Stimulated activated naive CD8-positive, alpha-beta T cell treated with anti-CD3 and anti-CD28 coated beads, Interleukin-15, amount 100 ng/mL, for 72 hours (primary cell): ENCODE results near the gene ATP6V0D1.

ENCODE experiments used
- ATAC-seq: fragments of 150-1000 bp; cut with Tn5 transposase; 2 replicates; pipeline ENCODE4 v1.10.0; 2021; ENCODE audit warnings: mild to moderate bottlenecking, moderate library complexity
- DNase-seq, 2 donors: peaks; one replicate each; pipeline ENCODE4 v3.0.0; 2021 to 2022
- H3K27ac Mint-ChIP-seq, 2 donors: one replicate each; pipeline ENCODE4 v1.8.0; 2022; ENCODE audit warnings: mild to moderate bottlenecking in 2 of 2, mixed read lengths in 2 of 2, moderate library complexity in 2 of 2
- H3K27me3 Mint-ChIP-seq: one replicate; pipeline ENCODE4 v1.8.0; 2022; ENCODE audit warnings: mixed read lengths
- H3K4me1 Mint-ChIP-seq: one replicate; pipeline ENCODE4 v1.8.0; 2022; ENCODE audit warnings: mild to moderate bottlenecking, mixed read lengths
- H3K4me3 Mint-ChIP-seq, 2 donors: one replicate each; pipeline ENCODE4 v1.8.0; 2022; ENCODE audit warnings: mild to moderate bottlenecking in 2 of 2, mixed read lengths in 2 of 2, moderate library complexity in 1 of 2
- H3K9me3 Mint-ChIP-seq, 2 donors: one replicate each; pipeline ENCODE4 v1.8.0; 2022; ENCODE audit warnings: mixed read lengths in 2 of 2

The ATP6V0D1 gene

DNA sequence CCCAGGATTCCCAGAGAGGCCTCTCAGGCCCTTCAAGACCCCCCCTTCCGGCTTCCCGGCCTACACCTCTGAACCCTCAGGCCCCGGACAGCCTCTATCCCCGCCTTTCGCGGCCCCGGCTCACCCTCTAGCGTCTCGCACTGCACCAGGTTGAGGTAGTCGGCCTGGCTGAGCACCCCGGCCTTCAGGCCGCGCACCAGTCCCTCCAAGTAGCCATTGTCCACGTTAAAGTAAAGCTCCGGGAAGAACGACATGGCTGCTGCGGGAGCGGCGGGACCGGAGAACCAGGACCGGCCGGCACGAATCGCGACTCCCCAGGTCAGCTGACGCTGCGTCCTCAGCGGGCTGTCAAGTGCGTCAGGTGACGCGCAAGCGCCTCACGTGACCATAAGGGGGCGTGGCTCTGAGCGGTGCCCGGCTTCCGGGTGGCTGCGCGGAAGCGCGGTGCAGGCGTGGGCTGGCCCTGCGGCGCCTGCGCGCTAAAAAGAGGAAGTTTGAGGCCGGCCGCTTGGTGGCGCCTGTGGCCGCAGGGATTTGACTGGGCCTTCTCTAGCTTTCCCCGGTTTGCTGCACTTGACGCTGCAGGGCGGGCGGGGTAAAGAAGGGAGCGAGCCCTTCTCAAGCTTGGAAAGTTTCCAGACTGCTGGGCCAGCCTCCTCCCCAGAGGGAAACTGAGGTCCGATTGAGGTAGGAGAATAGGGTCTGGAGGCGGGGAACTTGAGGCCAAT, at the start of gene ATP6V0D1:
TSS of gene ATP6V0D1 (minus strand) at position 325 of the 728 bp plus-strand sequence. CDS start at position 254, 71 bp downstream.
- peaks cover 45% of the 10 kb centered on the region for H3K4me1 Mint-ChIP-seq
- peak within 1 kb of the TSS; percentile 97 for H3K27ac Mint-ChIP-seq
- H3K4me3 Mint-ChIP-seq = peak within 1 kb of the TSS; percentile 99
- H3K27me3 Mint-ChIP-seq = no peaks in the 10 kb centered on the region
- peak; percentile 99 for DNase-seq
- peak; percentile 95 for ATAC-seq
- H3K9me3 Mint-ChIP-seq = no peaks in the 10 kb centered on the region

GRCh38 chr16:67530013-67530939, 49.3 kb upstream of the ATP6V0D1 start:
- peak overlapping the region in 1 of 2 donors; percentile 61 for H3K27ac Mint-ChIP-seq
- H3K4me1 Mint-ChIP-seq = peaks cover 25% of the 10 kb centered on the region
- no peaks in the 10 kb centered on the region for H3K9me3 Mint-ChIP-seq
- peaks cover 64% of the 10 kb centered on the region for H3K27me3 Mint-ChIP-seq
- peak; percentile 48 for ATAC-seq
- H3K4me3 Mint-ChIP-seq = peak overlapping the region; percentile 89 to 93
- DNase-seq = peak in 1 of 2 donors; percentile 45

DNA sequence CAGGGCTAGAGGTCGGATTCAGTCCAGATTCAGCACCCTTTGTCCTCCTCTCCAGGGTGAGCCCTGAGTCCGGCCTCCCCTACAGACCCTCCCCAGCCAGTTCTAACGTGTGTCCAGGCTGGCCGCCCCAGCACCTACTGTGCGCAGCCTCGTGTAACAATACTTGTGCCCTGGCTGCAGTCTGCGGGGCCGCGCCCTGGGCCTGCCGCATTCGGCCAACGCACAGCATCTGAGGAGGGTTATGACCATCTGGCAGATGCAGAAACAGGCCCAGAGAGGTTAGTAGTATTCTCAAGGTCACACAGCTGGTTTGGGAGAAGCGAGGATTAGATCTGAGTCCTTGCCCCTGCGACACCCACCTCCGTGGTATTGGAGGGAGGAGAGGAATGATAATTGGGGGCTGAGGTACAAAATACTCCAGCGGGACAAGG, 48.6 kb upstream of the ATP6V0D1 start:
- peak; percentile 18 for ATAC-seq

DNA sequence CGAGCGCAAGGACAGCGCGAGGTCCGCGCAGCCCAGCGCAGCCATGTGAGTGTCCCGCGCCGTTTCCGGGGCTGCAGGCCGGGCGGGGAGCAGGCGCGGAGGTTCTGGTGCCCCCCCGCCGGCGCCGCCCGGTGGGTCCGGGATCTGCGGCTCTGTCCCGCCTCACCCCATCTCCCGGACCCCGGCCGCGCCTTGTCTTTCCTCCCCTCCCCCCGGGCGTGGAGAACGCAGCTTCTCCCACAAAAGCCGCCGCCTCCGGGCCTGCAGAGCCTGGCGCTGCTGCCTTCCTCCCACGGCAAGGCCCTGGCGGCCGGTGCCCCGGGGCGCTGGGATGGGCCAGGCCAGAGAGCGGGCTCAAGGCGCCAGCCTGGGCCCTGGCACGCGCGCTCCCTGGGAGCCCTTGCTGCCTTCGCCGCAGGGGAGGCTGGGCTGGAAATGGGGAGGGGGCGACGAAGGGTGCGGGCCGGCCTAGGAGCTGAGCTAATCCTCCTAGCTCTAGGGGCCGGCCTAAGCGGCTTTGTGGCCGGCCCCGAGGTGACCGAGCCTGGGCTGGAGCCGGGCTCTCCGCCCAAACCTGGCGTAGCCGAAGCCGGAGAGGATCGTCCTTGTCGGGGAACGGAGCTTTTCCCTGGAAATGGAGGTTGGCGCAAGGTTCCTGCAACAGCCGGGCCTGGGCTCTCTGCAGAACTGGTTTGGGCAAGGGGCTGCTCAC, 48.1 kb upstream of the ATP6V0D1 start:
- H3K27ac Mint-ChIP-seq = no peak overlapping the region
- H3K27me3 Mint-ChIP-seq = peaks cover 60% of the 10 kb centered on the region
- H3K4me3 Mint-ChIP-seq = peak overlapping the region; percentile 89 to 93
- DNase-seq (peak in 1 of 2 donors; percentile 44), ATAC-seq (peak; percentile 66)
- peaks cover 22% of the 10 kb centered on the region for H3K4me1 Mint-ChIP-seq
- no peaks in the 10 kb centered on the region for H3K9me3 Mint-ChIP-seq

More for the DNA sequence above, 48.6 kb upstream of the ATP6V0D1 start:
- no peaks in the 10 kb centered on the region for H3K9me3 Mint-ChIP-seq
- peak overlapping the region; percentile 89 to 93 for H3K4me3 Mint-ChIP-seq
- peak in 1 of 2 donors; percentile 28 for DNase-seq
- peaks cover 60% of the 10 kb centered on the region for H3K27me3 Mint-ChIP-seq
- H3K4me1 Mint-ChIP-seq = peaks cover 22% of the 10 kb centered on the region
- no peak overlapping the region for H3K27ac Mint-ChIP-seq

DNA sequence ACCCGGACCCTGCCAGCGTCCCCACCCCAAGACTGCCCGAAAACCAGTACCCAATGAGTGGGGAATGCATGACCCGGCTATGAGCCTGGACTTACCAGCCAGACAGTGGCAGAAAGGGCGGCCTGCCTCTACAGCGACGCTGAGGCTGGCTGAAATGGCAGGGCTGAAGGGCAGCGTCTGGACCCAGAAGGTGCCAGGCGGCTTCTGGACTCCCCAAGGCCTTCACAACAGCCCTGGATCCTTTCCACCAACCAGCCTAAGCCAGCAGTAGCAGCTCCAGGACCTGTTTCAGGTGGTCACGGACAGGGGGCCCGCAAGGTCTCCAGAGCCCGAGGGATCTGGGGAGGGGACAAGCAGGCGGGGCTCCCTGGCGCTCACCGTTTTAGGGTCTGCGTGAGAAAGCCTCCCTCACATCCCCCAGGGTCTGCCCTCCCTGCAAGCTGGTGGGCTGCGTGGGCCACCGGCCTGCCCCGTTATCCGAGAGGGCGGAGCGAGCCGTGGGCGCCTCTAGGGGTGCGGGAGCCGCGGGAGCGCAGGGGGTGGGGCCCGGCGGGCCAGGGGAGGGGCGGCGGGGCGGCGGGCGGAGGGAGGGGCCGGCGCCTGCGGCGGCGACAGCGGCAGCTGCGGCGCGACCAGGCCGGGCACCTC, 47.4 kb upstream of the ATP6V0D1 start, which contains the start of gene RIPOR1:
TSS of gene RIPOR1 (plus strand) at position 608 of the 648 bp plus-strand sequence. CDS start 9,618 bp downstream, outside the sequence.
- ATAC-seq (peak; percentile 69), DNase-seq (peak in 1 of 2 donors; percentile 34)
- peak within 1 kb of the TSS; percentile 89 to 93 for H3K4me3 Mint-ChIP-seq
- no peaks in the 10 kb centered on the region for H3K9me3 Mint-ChIP-seq
- H3K27me3 Mint-ChIP-seq = peaks cover 58% of the 10 kb centered on the region
- no peak within 1 kb of the TSS for H3K27ac Mint-ChIP-seq
- H3K4me1 Mint-ChIP-seq = peaks cover 22% of the 10 kb centered on the region

GRCh38 chr16:67526149-67526791, 45.3 kb upstream of the ATP6V0D1 start:
- DNase-seq (no peak), ATAC-seq (no peak)
- H3K27me3 Mint-ChIP-seq = peaks cover 42% of the 10 kb centered on the region
- H3K27ac Mint-ChIP-seq = peak overlapping the region in 1 of 2 donors; percentile 51
- peaks cover 29% of the 10 kb centered on the region for H3K4me1 Mint-ChIP-seq
- no peaks in the 10 kb centered on the region for H3K9me3 Mint-ChIP-seq
- H3K4me3 Mint-ChIP-seq = no peak overlapping the region

DNA sequence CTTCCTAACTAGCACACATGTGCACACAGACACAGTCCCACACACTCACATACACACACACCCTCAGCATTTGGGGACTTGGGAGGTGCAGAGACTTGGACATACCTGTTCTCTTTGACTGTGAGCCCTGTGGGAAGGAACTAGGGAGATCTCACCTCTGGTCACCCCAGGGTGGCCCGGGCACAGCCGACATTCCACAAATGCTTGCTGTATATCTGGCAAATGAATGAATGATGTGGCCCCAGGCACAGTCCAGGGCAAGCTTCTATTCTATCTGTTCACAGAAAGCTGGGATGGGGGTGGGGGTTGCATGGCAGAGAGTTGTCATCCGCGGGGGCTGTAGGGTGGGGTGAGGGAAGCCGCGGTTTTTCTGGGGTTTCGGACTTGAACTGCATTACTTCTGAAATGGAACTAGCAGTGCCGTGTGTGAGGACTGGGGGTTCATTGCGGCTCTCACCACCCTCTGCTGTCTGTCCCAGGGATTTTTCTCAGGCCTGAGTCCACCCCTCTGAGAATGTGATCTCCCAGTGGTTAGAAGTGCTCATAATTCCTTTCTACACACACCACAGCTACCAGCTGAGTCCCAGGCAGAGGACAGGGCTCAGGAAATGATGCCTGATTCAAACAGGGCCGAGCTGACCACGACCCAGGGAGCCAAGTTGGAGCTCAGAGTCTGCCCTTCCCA, 44.4 kb upstream of the ATP6V0D1 start:
- Mint-ChIP-seq H3K4me1 (peaks cover 29% of the 10 kb centered on the region), H3K9me3 (no peaks in the 10 kb centered on the region), H3K27ac (peak overlapping the region in 1 of 2 donors; percentile 49), H3K4me3 (no peak overlapping the region), H3K27me3 (peaks cover 33% of the 10 kb centered on the region)
- no peak for DNase-seq
- no peak for ATAC-seq

- Mint-ChIP-seq H3K4me1 (peaks cover 42% of the 10 kb centered on the region), H3K27ac (peak overlapping the region; percentile 97 to 98), H3K4me3 (peak overlapping the region; percentile 88 to 96), H3K9me3 (no peaks in the 10 kb centered on the region), H3K27me3 (peaks cover 6% of the 10 kb centered on the region)
- peak; percentile 97 to 98 for DNase-seq
- peak; percentile 96 for ATAC-seq
Observed at GRCh38 chr16:67521095-67521804, 40.3 kb upstream of the ATP6V0D1 start.

DNA sequence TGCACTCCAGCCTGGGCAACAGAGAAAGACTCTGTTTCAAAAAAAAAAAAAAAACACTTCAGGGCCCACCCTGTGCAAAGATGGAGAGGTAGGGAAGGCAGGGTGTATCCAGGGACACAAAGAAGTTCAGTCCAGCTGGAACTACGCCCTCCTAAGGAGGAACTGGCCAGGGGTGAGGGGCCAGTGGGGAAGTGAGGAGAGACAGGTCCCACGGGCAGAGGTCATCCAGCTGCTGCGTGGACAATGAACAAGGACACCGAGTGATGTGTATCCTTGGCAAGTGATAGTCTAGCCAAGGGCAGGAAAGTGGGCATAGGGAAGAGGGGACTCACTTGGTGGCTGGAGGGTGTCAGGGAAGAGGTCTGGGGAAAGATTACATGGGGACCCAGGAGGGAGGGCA, 38.3 kb upstream of the ATP6V0D1 start:
- Mint-ChIP-seq H3K4me1 (peaks cover 48% of the 10 kb centered on the region), H3K9me3 (no peaks in the 10 kb centered on the region), H3K27me3 (no peaks in the 10 kb centered on the region), H3K4me3 (no peak overlapping the region), H3K27ac (peak overlapping the region; percentile 3 to 81)
- no peak for ATAC-seq
- no peak for DNase-seq

DNA sequence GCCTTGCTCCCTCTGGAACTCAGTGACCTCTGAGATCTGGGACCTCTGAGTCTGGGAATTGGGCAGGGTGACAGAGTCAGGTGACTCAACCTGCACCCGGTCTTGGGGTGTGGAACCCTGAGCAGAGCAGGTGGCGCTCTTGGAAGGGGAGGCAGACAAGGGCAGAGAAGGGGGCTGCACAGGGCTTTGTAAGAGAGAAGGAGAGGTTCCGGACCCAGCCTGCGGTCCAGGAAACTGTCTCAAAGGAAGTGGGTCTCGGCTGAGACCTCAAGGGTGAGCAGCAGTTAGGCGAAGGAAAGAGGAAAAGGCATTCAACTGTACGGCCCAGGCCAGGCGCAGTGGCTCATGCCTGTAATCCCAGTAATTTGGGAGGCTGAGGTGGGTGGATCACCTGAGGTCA, 37.7 kb upstream of the ATP6V0D1 start:
- ATAC-seq = no peak
- H3K4me1 Mint-ChIP-seq = peaks cover 48% of the 10 kb centered on the region
- H3K4me3 Mint-ChIP-seq = peak overlapping the region in 1 of 2 donors; percentile 28
- H3K27ac Mint-ChIP-seq = peak overlapping the region in 1 of 2 donors; percentile 64
- no peak for DNase-seq
- H3K9me3 Mint-ChIP-seq = no peaks in the 10 kb centered on the region
- H3K27me3 Mint-ChIP-seq = no peaks in the 10 kb centered on the region

DNA sequence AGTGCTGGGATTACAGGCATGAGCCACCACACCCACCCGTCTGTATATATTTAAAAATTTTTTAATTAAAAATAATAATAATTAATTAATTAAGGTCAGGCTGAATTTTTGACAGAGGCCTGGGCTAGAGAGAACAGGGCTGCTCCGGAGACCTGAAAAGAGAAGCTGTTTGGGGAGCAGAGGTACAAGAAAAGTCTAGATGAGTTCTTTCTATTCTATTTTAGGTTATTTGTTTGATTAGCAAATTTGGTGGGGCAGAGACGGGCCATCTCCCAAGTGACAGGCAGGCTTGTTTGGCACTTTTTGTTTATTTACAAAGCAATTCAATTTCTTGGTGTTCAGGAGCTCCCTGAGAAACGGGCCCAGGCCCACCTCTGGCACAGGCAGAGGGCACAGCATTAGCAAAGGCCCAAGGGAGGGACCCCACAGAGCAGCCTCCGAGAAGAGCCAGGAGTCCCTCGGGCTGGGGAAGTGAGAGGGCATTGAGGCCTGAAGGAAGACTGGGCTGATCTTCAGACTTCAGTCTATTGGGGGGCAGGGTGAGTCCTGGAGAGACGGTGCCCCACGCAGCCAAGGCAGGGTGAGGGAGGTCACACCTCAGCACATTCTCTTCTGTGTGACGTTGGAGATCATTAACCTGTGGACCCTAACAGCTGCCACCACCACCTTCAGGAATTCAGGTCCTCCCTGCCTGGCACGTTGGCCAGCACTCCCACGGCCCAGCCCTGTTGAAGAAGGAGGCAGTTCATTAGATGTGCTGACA, 36.9 kb upstream of the ATP6V0D1 start:
- Mint-ChIP-seq H3K27ac (peak overlapping the region in 1 of 2 donors; percentile 79), H3K27me3 (no peaks in the 10 kb centered on the region), H3K9me3 (no peaks in the 10 kb centered on the region), H3K4me3 (no peak overlapping the region), H3K4me1 (peaks cover 47% of the 10 kb centered on the region)
- DNase-seq (no peak), ATAC-seq (no peak)

DNA sequence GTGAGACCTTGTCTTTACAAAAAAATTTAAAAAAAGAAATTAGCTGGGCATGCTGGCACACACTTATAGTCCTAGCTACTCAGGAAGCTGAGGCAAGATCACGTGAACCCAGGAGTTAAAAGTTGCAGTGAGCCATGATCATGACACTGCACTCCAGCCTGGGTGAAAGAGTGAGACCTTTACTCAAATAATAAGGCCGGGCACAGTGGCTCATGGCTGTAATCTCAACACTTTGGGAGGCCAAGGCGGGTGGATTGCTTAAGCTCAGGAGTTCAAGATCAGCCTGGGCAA, 36.1 kb upstream of the ATP6V0D1 start:
- H3K9me3 Mint-ChIP-seq = no peaks in the 10 kb centered on the region
- no peak overlapping the region for H3K27ac Mint-ChIP-seq
- H3K27me3 Mint-ChIP-seq = no peaks in the 10 kb centered on the region
- no peak for DNase-seq
- ATAC-seq = no peak
- H3K4me1 Mint-ChIP-seq = peaks cover 43% of the 10 kb centered on the region
- no peak overlapping the region for H3K4me3 Mint-ChIP-seq
